IPS DF 4.7 (cell line): ENCODE data around the gene TRAT1.
A peak's percentile ranks its signal among the peaks of the same experiment; 100 is the strongest.
"Not testable (repeated sequence)": the region's sequence is repeated elsewhere in the genome, so short reads cannot be mapped to it uniquely, and the experiment has no call there.

Experiments
- DNase-seq: peaks from one replicate; pipeline ENCODE4 v3.0.0-alpha.2; 2013; ENCODE audit warnings: low spot score; ENCODE audit errors: extremely low read depth

Gene TRAT1, protein sequence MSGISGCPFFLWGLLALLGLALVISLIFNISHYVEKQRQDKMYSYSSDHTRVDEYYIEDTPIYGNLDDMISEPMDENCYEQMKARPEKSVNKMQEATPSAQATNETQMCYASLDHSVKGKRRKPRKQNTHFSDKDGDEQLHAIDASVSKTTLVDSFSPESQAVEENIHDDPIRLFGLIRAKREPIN

GRCh38 chr3:108822123-108822897 lies at the start of gene TRAT1:
TRAT1 (plus strand) TSS chr3:108822786; CDS start chr3:108822928, 142 bp downstream.
- DNase-seq, result no peak

GRCh38 chr3:108775649-108776048 lies 46.9 kb upstream of the TRAT1 start:
- no peak for DNase-seq

GRCh38 chr3:108779496-108779895 lies 43.1 kb upstream of the TRAT1 start:
- no peak for DNase-seq

GRCh38 chr3:108780235-108780634 lies 42.4 kb upstream of the TRAT1 start:
- DNase-seq, result no peak

GRCh38 chr3:108791473-108791872 lies 31.1 kb upstream of the TRAT1 start:
- DNase-seq, result no peak

DNA sequence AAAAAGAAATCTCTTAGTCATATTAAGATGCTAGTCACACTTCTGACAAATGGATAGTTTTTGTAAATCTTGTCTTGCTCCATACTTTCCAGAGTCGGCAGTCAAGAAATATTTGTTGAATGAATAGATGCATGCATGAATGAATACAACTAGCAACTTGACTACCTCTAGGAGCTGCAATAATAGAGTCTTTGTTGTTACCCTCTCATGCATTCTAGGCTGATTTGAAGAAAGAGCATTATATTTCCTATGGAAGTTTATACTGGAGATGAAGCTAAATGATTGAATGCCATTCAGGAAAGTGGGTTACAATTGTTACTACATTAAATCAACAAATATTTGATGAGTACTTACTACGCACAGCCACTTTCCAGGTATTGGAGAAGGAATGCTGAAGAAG lies 18.1 kb upstream of the TRAT1 start:
- DNase-seq, result no peak

GRCh38 chr3:108804966-108805365 lies 17.6 kb upstream of the TRAT1 start:
- no peak for DNase-seq

DNA sequence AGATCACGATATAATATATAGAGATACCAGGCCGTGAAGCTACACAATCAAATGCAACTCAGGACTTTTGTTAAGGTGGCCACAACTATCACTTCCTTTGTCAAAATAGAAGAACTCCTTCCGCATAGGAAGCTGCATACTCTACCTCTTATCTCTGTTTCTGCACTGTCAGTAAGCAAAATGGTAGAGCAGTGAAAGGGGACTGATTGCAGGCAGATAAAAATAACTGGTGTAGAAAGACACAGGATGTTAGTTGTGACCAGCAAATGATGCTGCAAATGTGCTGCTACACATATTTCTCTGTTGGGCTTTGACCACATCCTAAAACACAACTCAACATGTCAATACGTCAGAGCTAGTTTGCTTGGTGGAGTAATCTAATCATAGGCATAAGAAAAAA lies 16.3 kb upstream of the TRAT1 start:
- no peak for DNase-seq

- peak; percentile 36 for DNase-seq
Observed at GRCh38 chr3:108818404-108818803, 4.2 kb upstream of the TRAT1 start.

DNA sequence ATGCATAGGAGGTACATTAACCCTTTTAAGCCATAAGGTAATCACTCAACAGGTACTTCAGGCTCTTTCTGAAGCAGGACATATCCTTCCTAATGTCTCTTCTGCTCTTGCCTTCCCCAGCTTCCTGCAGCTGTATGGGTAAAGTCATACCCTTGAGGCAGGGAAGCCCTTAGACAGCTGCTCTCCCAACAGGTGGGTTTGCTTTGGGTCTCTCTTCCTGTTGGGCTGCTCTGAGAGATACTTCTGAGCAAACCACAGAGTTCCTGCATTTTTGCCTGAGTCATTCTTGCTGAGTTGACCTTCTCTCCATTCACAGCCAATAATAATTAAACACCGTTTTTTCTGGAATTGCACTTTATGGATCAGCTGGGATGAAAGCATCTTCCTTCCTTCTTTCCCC lies 2.0 kb upstream of the TRAT1 start:
- DNase-seq, result no peak

DNA sequence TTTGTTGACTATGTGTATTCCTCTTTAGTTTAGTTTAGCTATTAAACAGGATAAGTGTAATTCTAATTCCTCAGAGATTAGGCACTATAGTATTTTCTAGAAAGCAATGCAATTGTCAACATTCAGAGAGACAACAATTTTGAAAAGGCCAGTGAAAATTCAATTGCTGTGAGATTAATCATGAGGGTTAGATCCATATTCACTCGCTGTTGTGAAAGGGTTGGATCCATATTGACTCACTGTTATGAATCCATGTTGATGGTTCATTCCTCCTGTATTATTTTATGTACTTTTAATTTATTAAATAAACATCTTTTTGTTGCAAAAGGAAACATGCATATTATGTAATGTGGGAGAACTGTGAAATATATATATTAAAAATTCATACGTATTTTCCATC lies 641 bp downstream of the TRAT1 start:
- DNase-seq, result no peak

GRCh38 chr3:108823803-108824202 lies 1.2 kb downstream of the TRAT1 start:
- not testable (repeated sequence) for DNase-seq

DNA sequence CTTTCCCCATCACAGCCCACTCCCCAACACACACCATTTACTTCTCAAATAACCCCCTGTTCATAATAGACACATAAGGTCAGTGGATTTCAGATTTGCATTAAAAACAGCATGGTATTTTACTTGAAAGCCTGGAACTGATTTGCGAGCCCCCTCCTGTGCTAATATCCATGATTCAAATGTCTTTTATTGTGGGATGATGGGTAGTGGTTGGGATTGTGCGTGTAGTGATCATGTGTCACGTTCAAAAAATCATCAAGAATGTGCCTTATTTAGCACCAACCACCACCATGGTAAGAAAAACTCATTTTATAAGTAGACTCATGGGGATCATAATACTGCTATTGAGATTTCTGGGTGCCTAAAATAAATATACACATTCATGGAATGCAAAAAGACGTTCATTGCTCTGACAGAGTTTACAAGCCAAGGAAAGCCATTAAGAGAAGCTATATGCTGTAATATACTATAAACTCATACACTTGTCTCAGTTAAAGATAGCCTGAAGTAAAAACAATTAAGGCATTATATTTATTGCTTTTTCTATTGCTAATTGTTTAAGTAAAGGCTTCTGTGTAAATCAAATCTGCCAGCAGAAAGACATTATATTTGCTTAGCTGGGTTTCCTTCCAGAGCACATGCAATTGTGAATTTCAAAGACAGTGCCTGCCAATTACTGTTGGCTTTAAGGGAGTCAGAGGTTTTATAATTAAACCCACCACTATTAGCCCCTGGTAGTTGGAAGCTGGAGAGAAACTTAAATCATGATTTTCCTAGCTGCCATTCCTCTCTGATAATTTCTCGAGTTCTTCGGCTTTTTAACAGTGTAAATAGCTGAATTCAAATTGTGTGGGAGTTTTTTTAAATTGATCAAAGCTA lies 4.0 kb downstream of the TRAT1 start:
- DNase-seq, result no peak

- no peak for DNase-seq
Observed at GRCh38 chr3:108830381-108830780, 7.8 kb downstream of the TRAT1 start.

DNA sequence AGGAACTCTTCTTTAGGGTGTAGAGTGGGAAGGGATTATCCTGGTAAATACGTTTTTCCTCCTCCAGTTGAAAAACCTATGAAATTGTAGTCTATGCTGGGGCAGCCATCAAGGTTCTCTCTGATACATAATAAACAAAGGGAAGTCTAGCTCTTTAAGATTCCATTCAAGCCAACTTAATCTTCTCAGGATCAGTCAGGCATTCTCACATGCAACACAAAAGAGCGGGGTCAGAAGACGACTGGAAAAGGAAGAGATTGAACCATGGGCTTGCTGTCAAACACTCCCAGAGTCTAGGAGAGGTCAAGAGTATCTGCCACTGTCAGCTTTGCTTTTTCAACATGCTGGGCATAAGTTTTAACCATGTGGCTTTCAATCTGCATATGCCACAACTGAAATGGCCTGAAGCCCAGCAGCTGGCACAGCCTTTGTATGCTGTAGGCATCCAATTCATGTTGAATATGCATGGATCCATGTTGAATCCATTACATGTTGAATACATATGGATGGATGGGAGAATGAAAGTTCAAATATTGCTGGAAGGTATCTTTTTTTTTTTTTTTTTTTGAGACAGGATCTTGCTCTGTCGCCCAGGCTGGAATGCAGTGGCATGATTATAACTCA lies 8.5 kb downstream of the TRAT1 start:
- DNase-seq, result no peak

GRCh38 chr3:108833611-108834010 lies 11.0 kb downstream of the TRAT1 start:
- no peak for DNase-seq

DNA sequence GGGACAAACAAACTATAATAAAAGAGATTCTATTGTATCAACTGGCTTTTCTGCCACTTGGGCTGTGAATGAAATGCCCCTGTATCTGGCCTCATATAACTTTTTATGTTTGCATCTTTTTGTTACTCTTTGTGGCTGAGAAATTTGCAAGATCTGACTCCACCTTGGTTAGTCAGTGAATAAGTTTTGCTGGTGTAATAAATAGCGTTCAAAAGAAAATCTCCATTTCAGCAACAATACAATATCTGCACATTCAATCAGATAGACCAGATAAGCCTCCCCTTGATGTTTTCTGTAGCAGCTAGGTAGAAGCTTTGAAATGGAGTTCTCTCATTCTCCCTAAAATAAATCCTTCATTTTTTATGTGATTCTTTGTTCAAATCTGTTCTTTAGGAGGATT lies 12.0 kb downstream of the TRAT1 start:
- DNase-seq, result no peak

DNA sequence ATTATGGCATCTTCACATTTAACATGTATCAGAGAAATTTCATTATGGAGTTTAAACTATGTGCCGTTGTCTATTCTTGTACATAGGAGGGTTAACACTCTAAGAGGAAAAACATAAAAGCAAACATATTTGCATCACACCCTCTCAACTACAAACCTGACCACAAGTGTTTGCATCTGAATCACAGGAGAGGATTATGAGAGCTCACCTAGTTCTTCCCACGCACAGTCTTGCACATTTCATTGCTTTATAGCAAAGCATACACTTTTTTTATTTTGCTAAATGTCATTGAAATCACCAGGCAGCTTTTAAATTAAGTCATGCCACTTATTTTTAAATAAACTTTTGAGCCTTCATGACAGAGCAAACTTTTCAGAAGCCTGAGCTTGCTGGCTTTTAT lies 12.5 kb downstream of the TRAT1 start:
- DNase-seq, result no peak

DNA sequence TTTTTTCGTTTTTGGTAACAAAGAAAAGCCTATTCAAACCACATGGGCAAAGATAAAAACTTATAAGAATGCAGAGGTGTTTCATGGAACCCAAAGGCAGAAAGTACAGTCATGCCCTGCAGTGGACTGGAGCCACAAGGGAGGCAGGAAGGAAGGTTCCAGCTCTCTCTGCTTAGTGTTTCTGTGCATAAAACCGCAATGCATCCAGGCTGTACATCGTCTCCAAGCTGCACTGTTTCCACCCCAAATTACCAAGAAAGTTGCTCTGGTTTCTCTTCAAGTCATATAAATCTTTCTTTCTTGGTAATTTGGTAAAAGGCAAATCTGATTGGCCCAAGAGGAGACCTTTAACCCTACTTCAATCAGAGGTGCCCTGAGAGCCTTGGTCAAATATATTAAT lies 15.8 kb downstream of the TRAT1 start:
- DNase-seq, result no peak

- no peak for DNase-seq
Observed at GRCh38 chr3:108845709-108846293, 23.2 kb downstream of the TRAT1 start.

DNA sequence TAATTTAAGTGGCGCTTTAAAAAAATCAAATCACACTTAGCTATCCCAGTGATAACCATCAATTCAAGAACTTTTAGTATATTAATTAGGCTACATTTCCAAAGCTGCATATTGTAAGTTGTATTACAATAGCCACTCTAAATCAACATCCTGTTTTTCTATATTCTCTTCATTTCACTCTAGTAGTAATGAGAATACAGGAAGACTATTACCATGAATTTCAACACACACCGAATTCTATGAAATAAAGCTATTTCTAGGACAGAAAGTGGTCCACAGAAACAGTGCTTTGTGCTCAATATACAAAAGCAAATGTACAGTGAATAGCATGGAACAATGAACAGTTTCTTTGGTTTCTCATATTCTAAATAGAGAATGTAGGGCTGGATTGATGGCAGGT lies 24.6 kb downstream of the TRAT1 start:
- DNase-seq, result no peak
